Nephron progenitor cell (in vitro differentiated cells): ENCODE data around the gene LAMTOR1.

Experiments used
- DNase-seq: peaks from one replicate; pipeline ENCODE4 v3.0.0; 2021
- H3K27ac Mint-ChIP-seq: 2 replicates; pipeline ENCODE4 v1.8.0; 2021; ENCODE audit warnings: mild to moderate bottlenecking, moderate library complexity, mixed read lengths
- H3K27me3 Mint-ChIP-seq: 2 replicates; pipeline ENCODE4 v1.8.0; 2021; ENCODE audit warnings: mild to moderate bottlenecking, low read depth, mixed read lengths; ENCODE audit not compliant: poor library complexity
- H3K36me3 Mint-ChIP-seq: 2 replicates; pipeline ENCODE4 v1.8.0; 2021; ENCODE audit warnings: low read depth, mixed read lengths
- H3K4me1 Mint-ChIP-seq: 2 replicates; pipeline ENCODE4 v1.8.0; 2021; ENCODE audit warnings: mixed read lengths
- H3K4me3 Mint-ChIP-seq: 2 replicates; pipeline ENCODE4 v1.8.0; 2021; ENCODE audit warnings: mild to moderate bottlenecking, moderate library complexity, mixed read lengths
- H3K9me3 Mint-ChIP-seq: 2 replicates; pipeline ENCODE4 v1.8.0; 2021; ENCODE audit warnings: mild to moderate bottlenecking, moderate library complexity, mixed read lengths
- TF ChIP-seq, protein P1 (sequence below): fragments of 200-600 bp; sonication (generic); IDR thresholded peaks from 2 replicates; pipeline ENCODE4 v1.5.0; 2021; ENCODE audit warnings: antibody characterized with exemption

The LAMTOR1 gene

DNA sequence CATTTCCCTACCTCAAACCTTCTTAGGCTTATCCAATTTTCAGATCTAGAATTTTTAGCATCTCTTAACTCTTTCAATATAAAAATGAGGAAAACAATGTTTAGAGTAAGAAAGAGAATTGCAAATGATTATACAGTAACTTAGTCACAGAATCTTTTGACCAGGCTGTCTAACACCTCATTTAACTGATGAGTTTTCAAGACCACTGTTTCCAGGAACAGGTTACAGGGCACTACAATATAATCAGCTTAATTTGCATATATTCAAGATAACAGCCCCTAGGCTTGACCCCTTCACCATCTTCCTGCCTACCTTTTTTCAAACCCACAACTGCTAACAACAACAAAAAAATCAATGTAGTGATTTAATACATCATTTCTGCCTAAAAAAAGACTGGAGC is 35.4 kb downstream of the LAMTOR1 start:
- DNase-seq = no peak
- TF ChIP-seq, protein P1, sequence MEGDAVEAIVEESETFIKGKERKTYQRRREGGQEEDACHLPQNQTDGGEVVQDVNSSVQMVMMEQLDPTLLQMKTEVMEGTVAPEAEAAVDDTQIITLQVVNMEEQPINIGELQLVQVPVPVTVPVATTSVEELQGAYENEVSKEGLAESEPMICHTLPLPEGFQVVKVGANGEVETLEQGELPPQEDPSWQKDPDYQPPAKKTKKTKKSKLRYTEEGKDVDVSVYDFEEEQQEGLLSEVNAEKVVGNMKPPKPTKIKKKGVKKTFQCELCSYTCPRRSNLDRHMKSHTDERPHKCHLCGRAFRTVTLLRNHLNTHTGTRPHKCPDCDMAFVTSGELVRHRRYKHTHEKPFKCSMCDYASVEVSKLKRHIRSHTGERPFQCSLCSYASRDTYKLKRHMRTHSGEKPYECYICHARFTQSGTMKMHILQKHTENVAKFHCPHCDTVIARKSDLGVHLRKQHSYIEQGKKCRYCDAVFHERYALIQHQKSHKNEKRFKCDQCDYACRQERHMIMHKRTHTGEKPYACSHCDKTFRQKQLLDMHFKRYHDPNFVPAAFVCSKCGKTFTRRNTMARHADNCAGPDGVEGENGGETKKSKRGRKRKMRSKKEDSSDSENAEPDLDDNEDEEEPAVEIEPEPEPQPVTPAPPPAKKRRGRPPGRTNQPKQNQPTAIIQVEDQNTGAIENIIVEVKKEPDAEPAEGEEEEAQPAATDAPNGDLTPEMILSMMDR = no peak

DNA sequence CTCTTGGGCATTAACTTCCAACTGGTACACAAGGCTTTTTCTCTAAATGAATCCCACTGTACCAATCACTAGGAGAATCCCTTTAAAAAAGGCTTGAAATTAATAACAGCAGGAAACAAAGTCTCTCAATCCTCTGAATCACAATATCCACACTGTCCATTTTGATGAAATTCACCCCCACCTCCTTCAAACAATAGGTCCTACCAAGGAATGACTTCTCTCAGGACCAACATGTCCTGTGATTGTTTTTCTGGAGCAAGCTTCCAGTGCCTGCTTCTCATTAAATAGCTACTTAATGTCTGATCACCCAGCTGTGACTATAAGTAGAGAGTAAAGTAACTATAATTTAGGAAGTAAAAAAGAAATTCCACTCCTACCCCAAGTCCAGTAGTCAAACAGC is 35.8 kb downstream of the LAMTOR1 start:
- TF ChIP-seq, protein P1 = no peak
- Mint-ChIP-seq H3K36me3 (peaks cover 21% of the 10 kb centered on the region), H3K4me1 (peaks cover 33% of the 10 kb centered on the region), H3K27ac (no peak overlapping the region), H3K27me3 (no peaks in the 10 kb centered on the region), H3K4me3 (no peak overlapping the region), H3K9me3 (no peaks in the 10 kb centered on the region)
- DNase-seq = no peak

More for the DNA sequence above, 35.4 kb downstream of the LAMTOR1 start:
- Mint-ChIP-seq H3K4me3 (no peak overlapping the region), H3K27ac (no peak overlapping the region), H3K4me1 (peaks cover 38% of the 10 kb centered on the region), H3K36me3 (peaks cover 21% of the 10 kb centered on the region), H3K9me3 (no peaks in the 10 kb centered on the region), H3K27me3 (no peaks in the 10 kb centered on the region)

DNA sequence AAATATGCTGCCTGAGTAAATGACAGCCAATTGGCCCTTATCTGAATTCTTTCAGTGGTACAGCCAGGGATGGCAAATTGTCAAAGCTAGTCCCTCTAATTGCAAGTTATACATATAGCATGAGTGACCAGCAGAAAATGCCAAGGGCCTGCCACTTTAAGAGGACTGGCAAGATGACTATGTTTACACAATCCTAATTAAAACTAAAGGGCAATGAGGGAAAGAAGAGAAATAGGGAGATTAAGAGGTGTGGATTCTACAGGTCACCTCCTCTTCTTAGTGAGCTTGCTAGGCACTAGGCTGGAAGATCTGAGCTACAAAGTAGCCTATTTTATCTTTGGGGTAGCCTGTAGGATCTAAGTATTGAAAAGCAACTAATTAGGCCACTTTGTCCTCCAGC is 36.2 kb downstream of the LAMTOR1 start:
- no peak overlapping the region for H3K4me3 Mint-ChIP-seq
- H3K27ac Mint-ChIP-seq = peak overlapping the region; percentile 37
- peaks cover 25% of the 10 kb centered on the region for H3K36me3 Mint-ChIP-seq
- H3K27me3 Mint-ChIP-seq = no peaks in the 10 kb centered on the region
- DNase-seq = no peak
- TF ChIP-seq, protein P1 = no peak
- peaks cover 29% of the 10 kb centered on the region for H3K4me1 Mint-ChIP-seq
- H3K9me3 Mint-ChIP-seq = no peaks in the 10 kb centered on the region

DNA sequence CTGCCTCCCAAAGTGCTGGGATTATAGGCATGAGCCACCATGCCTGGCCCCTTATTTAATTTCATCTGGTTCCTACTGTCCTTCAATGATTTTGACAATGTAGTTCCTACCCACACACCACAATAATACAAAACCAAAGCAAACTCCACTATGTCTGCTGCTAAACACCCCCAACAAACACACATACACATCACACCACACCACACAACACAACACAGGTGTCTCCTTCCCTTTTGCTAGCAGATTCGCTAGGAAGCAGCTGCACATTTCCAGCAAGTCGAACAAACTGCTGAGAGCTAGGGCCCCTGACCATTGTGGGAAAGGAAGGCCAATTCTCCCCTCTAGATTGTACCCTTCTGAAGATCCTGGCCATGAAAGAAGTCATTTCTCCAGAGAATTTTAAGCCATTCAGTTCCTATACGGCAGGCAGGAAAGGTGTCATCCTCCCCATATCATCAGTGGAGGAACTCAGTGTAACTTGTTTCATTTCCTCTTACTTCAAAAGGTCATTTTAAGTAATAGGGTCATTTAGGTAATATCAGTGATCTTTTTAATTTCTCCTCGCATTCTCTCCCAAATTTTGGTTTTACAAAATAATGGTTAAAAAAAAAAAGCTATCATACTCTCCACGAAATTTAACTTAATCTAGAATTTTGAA is 41.2 kb downstream of the LAMTOR1 start:
- Mint-ChIP-seq H3K4me3 (no peak overlapping the region), H3K9me3 (no peaks in the 10 kb centered on the region), H3K27me3 (no peaks in the 10 kb centered on the region), H3K36me3 (peaks cover 19% of the 10 kb centered on the region), H3K4me1 (no peaks in the 10 kb centered on the region), H3K27ac (peak overlapping the region; percentile 31)
- no peak for DNase-seq
- TF ChIP-seq, protein P1 = no peak

DNA sequence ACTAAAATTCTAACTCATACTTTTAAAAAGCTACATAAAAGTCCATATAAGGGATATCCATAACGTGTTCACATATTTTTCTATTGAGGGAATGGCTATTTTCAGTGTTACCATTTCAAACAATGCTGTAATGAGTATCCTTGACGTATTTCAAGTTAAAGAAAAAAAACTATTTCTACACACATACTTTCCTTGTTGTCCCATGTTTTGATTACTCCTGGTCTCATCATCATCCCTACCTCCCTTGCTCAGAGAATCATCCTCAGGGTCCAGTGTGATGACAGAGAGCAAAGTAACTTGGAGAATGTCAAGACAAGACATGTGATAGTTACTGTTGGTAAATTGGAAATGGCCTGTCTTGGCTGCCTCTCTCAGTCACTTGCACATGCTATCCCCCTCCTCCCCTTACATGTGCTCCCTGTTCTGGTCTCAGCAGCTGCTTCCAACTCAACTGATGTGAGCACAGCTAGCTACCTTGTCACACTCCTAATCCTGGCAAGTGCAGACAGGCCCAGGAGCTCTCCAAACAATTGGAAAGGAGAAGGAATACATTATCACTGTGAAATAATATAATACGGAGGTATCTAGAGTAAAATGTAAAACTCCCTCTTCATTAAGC is 44.6 kb downstream of the LAMTOR1 start:
- Mint-ChIP-seq H3K4me1 (no peaks in the 10 kb centered on the region), H3K27me3 (no peaks in the 10 kb centered on the region), H3K4me3 (no peak overlapping the region), H3K36me3 (peaks cover 12% of the 10 kb centered on the region), H3K27ac (no peak overlapping the region), H3K9me3 (no peaks in the 10 kb centered on the region)
- DNase-seq = no peak
- TF ChIP-seq, protein P1 = no peak
